GM19025 (cell line): Measurements from ENCODE around the gene MLC1.

Source experiments
- ATAC-seq: cut with Tn5 transposase; IDR thresholded peaks from one replicate; pipeline ENCODE4 v1.9.1; 2021; ENCODE audit warnings: mild to moderate bottlenecking, low read depth, moderate library complexity; ENCODE audit not compliant: unreplicated experiment

MLC1 gene

DNA sequence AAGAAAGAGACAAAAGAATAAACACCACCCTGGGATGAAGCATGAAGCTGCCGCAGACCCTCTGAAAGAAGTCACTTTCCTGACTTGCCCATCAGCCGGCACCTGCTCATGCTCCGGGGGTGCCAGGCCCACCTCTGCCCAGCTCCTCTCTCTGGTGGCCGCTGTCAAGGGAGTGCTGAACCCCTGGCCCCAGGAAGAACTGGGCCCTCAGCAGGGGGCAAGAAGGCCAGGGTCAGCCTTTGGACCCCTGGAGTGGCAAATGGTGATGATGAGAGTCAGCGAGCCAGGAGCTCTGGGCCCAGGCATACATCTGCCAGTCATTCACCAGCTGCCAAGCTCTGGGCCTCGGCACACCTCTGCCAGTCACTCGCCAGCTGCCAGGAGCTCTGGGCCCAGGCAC is 44.5 kb downstream of the MLC1 start:
- ATAC-seq, result no peak

DNA sequence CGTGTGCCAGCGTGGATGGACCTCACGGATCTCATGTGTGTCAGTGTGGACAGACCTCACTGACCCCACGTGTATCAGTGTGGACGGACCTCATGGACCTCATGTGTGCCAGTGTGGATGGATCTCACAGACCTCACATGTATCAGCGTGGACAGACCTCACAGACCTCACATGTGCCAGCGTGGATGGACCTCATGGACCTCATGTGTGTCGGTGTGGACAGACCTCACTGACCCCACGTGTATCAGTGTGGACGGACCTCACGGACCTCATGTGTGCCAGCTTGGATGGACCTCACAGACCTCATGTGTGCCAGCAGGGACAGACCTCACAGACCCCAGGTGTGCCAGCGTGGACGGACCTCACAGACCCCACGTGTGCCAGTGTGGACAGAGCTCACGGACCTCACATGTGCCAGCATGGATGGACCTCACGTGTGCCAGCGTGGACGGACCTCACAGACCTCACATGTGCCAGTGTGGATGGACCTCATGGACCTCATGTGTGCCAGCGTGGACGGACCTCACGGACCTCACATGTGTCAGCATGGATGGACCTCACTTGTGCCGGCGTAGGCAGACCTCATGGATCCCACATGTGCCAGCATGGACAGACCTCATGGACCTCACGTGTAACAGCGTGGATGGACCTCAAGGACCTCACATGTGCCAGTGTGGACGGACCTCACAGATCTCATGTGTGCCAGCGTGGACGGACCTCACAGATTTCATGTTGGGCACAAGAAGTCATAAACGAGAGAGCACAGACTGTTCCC is 45.4 kb downstream of the MLC1 start:
- no peak for ATAC-seq

DNA sequence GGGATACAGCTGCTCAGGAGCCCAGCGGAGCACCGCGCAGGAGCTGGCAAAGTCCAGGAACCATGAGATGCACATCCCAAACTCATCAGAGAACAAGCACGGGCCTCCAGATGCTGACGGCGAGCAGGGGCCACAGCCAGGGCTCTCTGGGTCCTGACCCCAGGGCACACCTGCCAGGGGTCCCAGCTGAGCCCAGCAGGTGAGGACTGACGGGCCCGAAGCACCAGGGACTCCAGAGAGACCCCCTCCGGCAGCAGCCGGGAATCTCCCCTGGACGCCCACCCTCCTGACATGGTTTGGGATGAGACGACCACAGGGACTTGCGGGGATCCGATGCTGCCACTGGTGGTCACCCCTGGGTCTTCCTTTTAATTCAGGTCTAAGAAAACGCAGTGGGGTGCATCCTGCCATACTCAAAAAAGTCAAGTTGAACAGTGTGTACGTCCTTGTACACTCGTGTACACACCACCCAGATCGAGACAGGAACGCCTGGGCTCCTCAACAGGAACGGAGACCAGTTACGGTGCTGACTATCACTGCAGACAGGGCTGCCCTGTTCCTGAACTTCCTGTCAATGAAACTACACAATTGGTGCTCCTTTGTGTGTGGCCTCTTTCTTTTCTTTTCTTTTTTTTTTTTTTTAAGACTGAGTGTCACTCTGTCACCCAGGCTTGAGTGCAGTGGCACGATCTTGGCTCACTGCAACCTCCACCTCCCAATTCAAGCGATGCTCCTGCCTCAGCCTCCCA is 49.1 kb downstream of the MLC1 start:
- ATAC-seq, result no peak

DNA sequence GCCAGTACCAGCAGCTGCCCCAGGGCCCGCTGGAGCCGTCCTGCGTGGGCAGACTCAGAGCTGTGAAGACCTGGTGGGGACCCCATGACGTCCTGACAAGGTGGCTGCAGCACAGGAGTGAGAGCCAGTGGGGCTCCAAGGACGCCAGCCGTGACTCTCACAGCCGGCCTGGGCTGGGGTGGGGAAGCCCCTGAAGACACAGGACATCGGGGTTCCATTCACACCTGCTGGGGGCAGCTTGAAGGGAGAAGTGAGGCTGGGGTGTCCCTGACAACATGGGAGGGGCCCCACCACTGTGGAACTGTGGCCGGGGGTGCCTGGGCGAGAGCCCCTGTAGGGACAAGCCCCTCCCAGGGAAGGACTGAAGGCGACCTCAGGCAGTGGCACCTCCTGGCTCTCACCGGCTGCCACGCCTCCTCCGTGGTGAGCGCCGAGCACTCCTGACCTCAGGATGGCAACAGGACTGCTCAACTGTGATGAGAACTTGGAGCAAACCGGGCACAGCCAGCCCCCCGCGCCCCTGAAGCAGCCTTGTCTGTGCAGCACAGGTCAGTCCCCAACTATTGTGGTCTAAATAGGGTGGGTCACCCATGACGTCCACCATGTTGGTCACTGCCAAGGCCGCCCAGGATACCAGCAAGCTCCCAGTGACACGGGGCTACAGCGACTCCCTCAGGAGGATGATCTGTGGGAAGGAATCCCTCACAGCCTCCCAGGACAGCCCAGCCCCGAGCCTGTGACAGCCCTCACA is 49.9 kb downstream of the MLC1 start:
- ATAC-seq, result no peak

GRCh38 chr22:50034126-50035081 is 50.8 kb downstream of the MLC1 start:
- ATAC-seq, result no peak

- ATAC-seq, result no peak
These were observed 52.2 kb downstream of the MLC1 start for GRCh38 chr22:50032941-50033601.

GRCh38 chr22:50032109-50032871 is 52.9 kb downstream of the MLC1 start:
- no peak for ATAC-seq

GRCh38 chr22:50031189-50032091 is 53.8 kb downstream of the MLC1 start:
- no peak for ATAC-seq

DNA sequence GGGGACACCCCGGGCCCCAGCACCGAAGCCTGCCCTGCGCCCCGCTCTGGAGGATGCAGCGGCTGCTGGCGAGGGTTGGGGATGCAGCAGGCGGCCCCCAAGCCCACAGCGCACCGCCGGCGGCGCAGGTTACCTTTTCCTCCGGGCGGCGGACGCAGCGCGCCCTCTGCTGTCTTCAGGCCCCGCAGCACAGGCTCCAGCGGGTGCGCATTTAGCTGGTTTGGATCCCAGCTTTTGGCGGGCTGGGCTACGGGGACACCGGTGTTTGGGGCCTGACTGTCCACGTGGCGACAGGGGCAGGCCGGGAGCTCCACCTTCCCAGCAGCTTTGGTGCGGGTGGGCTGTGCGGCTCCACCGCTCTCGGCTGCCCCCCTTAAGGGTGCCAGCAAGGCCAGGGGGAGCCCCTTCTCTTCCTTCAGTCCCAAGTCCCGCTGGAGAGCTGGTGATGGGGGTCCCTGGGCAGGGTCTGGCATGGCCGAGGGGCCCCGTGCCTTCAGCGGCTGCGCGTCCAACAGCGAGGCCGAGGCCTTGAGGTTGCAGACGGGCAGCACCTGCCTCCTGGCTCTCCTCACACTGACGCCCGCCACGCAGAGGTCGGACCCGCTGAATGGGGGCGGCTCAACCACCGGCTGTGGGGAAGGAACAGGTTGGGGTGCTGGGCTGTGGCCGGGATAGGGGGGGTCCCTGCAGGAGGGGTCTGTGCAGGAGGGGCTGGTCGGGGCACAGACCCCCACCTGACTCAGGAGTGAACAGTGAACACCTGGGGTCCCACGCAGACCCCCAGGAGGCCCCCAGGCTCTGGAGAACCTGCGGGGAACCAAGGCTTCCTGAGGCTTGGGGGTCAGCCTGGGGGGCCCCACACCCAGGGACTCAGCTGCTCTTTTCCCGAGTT is 54.7 kb downstream of the MLC1 start:
- no peak for ATAC-seq

DNA sequence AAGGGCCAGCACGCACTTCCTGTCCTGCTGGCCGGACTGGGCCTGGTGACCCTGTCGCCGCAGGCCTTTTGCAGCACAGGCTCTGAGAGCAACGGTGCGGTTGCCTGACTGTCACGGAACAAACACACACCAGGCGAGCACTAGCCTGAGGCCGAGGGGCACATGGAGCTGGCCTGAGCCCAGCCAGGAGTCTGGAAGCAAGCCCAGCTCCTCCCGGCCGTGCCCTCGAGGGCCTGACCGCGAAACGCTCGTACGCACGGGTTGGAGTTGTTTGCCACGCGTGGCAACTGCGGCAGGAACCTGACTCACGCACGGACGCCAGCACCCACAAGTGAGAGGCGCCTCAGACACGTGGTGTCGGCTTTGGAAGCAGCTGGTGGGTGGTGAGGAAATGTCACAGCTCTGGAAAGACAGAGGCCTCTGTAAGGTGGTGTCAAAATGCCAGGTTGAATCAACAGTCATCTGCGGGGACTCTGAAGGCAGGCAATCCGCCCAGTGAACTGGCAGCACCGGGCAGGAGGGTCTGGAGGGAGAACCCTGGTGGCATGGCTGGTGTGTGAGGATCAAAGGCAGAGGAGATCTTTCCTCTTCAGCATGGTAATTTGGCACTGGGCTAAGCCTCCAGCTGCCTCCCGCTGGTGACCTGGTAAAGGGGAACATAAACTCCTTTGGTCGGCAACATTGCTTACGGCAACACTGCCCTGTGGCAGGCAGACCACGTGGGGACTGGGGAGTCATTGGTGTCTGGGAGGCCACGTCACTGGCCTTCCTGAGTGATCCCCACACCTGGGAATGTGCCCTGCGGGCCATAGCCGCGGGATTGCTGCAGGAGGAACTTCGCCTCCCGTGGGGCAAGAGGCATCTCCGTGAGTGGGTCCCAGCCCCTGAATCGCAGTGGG is 57.3 kb downstream of the MLC1 start:
- ATAC-seq, result no peak

DNA sequence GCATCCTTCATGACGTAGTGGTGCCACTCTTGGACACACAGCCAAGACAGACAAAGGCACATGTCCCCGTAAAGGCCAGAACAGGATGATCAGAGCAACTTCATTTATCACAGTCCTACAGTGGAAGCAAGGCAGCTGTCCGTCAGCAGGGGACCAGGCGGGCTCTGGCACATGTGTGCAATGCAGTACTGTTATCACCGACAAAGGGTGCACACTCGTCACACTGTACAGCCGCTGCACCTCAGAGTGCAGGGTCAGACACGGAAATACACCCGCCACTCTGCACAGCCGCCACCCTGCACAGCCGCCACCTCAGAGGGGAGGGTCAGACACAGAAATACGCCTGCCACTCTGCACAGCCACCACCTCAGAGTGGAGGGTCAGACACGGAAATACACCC is 59.2 kb downstream of the MLC1 start:
- no peak for ATAC-seq

DNA sequence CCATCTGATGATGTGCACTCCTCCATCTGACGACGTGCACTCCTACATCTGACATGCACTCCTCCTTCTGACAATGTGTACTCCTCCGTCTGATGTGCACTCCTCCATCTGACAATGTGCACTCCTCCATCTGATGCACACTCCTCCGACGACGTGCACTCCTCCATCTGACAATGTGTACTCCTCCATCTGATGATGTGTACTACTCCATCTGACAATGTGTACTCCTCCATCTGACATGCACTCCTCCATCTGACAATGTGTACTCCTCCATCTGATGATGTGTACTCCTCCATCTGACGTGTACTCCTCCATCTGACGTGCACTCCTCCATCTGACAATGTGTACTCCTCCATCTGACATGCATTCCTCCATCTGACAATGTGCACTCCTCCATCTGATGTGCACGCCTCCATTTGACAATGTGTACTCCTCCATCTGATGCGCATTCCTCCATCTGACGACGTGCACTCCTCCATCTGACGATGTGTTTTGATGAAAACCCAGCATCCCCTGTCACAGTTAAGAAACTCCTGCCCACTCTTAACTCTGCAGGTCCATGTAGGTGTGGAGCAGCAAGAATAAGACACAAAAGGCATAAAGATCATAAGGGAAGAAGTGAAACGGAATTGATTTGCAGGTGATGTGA is 62.9 kb downstream of the MLC1 start:
- no peak for ATAC-seq

DNA sequence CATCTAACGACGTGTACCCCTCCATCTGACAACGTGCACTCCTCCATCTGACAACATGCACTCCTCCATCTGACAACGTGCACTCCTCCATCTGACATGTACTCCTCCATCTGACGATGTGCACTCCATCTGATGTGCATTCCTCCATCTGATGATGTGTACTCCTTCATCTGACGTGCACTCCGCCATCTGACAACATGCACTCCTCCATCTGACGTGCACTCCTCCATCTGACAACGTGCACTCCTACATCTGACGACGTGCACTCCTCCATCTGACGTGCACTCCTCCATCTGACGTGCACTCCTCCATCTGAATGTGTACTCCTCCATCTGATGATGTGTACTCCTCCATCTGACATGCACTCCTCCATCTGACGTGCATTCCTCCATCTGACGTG is 64.6 kb downstream of the MLC1 start:
- ATAC-seq, result no peak

GRCh38 chr22:50019316-50019715 is 65.9 kb downstream of the MLC1 start:
- no peak for ATAC-seq

GRCh38 chr22:50018608-50019285 is 66.5 kb downstream of the MLC1 start:
- no peak for ATAC-seq
